Kidney epithelial cell (primary cell): ENCODE data around the gene SMCHD1. TPM values are rescaled to one million over a fixed set of nuclear protein-coding genes. Genes with fewer than 3 reads are reported as not detected.
"Not testable (repeated sequence)": the region's sequence is repeated elsewhere in the genome, so short reads cannot be mapped to it uniquely, and the experiment has no call there.

Source experiments
- DNase-seq: peaks from one replicate; pipeline ENCODE4 v3.0.0-alpha.2; 2010; ENCODE audit warnings: low read depth
- H3K27me3 ChIP-seq: 2 replicates; pipeline ENCODE4 v1.6.0; 2011; ENCODE audit warnings: low read length; ENCODE audit not compliant: control insufficient read depth, insufficient read depth
- H3K36me3 ChIP-seq: 2 replicates; pipeline ENCODE4 v1.5.1; 2011; ENCODE audit warnings: low read length; ENCODE audit not compliant: control insufficient read depth, insufficient read depth
- H3K4me3 ChIP-seq: 2 replicates; pipeline ENCODE4 v1.5.1; 2011; ENCODE audit warnings: low read depth, mild to moderate bottlenecking, control low read depth, low read length
- CTCF ChIP-seq: IDR thresholded peaks from 2 replicates; pipeline ENCODE4 v1.5.1; 2011; ENCODE audit warnings: mild to moderate bottlenecking, moderate library complexity, low read length, control low read depth, inconsistent platforms; ENCODE audit not compliant: insufficient read depth, poor library complexity, severe bottlenecking
- total RNA-seq: library from RNA; depleted of rRNA; stranded (reverse); fragments of >200 nt; gene quantifications from 2 replicates; pipeline ENCODE4 v1.2.3, GENCODE V29; 2015

Gene SMCHD1
- total RNA-seq, 1 donor from 2014 or later, result 28.0 TPM

DNA sequence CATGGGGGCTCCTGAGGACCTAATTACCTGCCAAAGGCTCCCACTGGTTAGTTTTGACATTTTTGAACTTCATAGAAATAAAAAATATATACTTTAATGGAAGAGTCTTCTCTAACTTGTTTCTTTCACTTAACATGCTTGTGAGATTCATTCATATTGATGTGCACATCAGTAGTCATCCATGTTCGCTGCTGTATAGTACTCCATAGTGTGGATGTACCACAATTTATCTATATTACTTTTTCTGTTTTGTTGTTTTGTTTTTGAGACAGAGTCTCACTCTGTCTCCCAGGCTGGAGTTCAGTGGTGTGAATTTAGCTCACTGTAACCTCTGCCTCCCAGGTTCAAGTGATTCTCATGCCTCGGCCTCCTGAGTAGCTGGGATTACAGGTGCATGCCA is 168.4 kb downstream of the SMCHD1 start:
- H3K36me3 ChIP-seq, result no peaks in the 10 kb centered on the region
- DNase-seq, result no peak
- no peaks in the 10 kb centered on the region for H3K27me3 ChIP-seq
- no peak for TF ChIP-seq CTCF
- H3K4me3 ChIP-seq, result no peak overlapping the region

- no peak for DNase-seq
- no peaks in the 10 kb centered on the region for H3K36me3 ChIP-seq
- TF ChIP-seq CTCF, result no peak
Observed at GRCh38 chr18:2824865-2825264, 169.3 kb downstream of the SMCHD1 start.

GRCh38 chr18:2825613-2826175 is 170.2 kb downstream of the SMCHD1 start:
- no peak for TF ChIP-seq CTCF

More at GRCh38 chr18:2824865-2825264, 169.3 kb downstream of the SMCHD1 start:
- Histone ChIP-seq H3K27me3 (no peaks in the 10 kb centered on the region), H3K4me3 (no peak overlapping the region)

DNA sequence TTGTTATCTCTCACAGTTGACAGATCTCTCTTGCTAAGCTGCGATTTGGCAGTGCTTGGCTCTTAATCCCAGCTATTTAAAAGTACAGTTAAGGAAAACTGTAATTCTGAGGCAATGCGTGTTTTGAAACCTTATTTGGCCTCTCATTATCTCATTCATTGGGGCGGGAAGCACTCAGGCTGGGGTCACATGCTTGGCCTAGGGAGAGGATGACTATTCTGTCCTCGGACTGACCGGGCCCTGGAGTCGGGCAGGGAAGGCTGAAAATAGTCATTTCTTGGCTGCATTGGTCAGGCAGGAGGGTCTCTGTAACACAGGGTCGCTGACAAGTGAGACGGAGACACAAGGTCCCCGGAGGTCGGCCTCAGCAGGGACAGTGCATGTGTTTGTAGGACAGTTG is 171.1 kb downstream of the SMCHD1 start:
- no peak for TF ChIP-seq CTCF
- Histone ChIP-seq H3K4me3 (no peak overlapping the region), H3K27me3 (no peaks in the 10 kb centered on the region), H3K36me3 (no peaks in the 10 kb centered on the region)
- no peak for DNase-seq

More at GRCh38 chr18:2825613-2826175, 170.2 kb downstream of the SMCHD1 start:
- no peaks in the 10 kb centered on the region for H3K36me3 ChIP-seq
- no peak for DNase-seq
- no peaks in the 10 kb centered on the region for H3K27me3 ChIP-seq
- H3K4me3 ChIP-seq, result no peak overlapping the region

GRCh38 chr18:2827061-2827460 is 171.5 kb downstream of the SMCHD1 start:
- no peaks in the 10 kb centered on the region for H3K36me3 ChIP-seq
- no peak for DNase-seq
- H3K4me3 ChIP-seq, result no peak overlapping the region
- TF ChIP-seq CTCF, result no peak
- no peaks in the 10 kb centered on the region for H3K27me3 ChIP-seq

- H3K4me3 ChIP-seq, H3K36me3 ChIP-seq, H3K27me3 ChIP-seq, DNase-seq: not testable (repeated sequence)
Observed at GRCh38 chr18:2836118-2836517, 180.6 kb downstream of the SMCHD1 start.

DNA sequence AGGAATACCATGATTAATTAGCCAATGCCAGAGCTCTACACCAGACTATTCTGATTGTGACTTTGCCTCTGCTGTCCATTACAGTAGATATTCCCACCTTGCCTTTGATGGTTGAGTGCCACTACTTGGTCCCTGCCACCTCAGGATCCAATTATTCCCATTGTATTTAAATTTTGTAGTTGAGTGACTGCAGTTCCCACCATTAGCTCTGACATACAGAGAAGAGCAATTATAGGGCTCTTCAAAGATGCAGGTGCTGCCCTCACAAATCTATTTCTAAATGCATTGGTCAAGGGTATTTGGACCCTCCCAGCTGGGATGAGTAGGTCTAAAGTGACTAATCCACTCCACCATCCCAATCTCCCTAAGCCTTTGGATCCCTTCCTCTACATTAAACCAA is 181.8 kb downstream of the SMCHD1 start:
- not testable (repeated sequence) for H3K4me3 ChIP-seq, DNase-seq, H3K27me3 ChIP-seq, H3K36me3 ChIP-seq
